ENCODE results near the gene HS1BP3.

Gene HS1BP3

GRCh38 chr2:20620271-20620681, 30.6 kb downstream of the HS1BP3 start:
- Histone ChIP-seq H3K79me2 (ENCODE audit: insufficient read depth, low read length) (no peaks in the 10 kb centered on the region), H4K20me1 (ENCODE audit: low read depth, low read length) (no peaks in the 10 kb centered on the region), H3K36me3 (ENCODE audit: low read length) (no peaks in the 10 kb centered on the region), H3K27ac (ENCODE audit: low read depth, low read length) (no peak overlapping the region), H3K4me2 (ENCODE audit: low read depth, low read length, poor library complexity, severe bottlenecking) (no peak overlapping the region), H2AFZ (ENCODE audit: low read depth, low read length, severe bottlenecking) (no peak overlapping the region), H3F3A (ENCODE audit: insufficient read depth) (no peaks in the 10 kb centered on the region), H3K9ac (ENCODE audit: low read length) (no peak overlapping the region), H3K4me3 (ENCODE audit: insufficient read depth, low read length, poor library complexity, severe bottlenecking) (no peak overlapping the region), H3K27me3 (ENCODE audit: low read length) (no peaks in the 10 kb centered on the region), H3K9me3 (ENCODE audit: insufficient read depth, low read length) (no peaks in the 10 kb centered on the region), H3K9me2 (replicated peaks; ENCODE audit: insufficient read depth, low read length) (no peaks in the 10 kb centered on the region)
- TF ChIP-seq EZH2phosphoT487 (conservative IDR thresholded peaks at IDR 0.05; ENCODE audit: low read length) (no peak), CTCF (IDR thresholded peaks at IDR 0.05; ENCODE audit: insufficient read depth, low read length, poor library complexity, severe bottlenecking) (no peak)

GRCh38 chr2:20619624-20620024, 31.3 kb downstream of the HS1BP3 start:
- Histone ChIP-seq H3K9me3 (ENCODE audit: insufficient read depth, low read length) (no peaks in the 10 kb centered on the region), H3K4me2 (ENCODE audit: low read depth, low read length, poor library complexity, severe bottlenecking) (no peak overlapping the region), H3K79me2 (ENCODE audit: insufficient read depth, low read length) (no peaks in the 10 kb centered on the region), H3K27ac (ENCODE audit: low read depth, low read length) (no peak overlapping the region), H3K4me3 (ENCODE audit: insufficient read depth, low read length, poor library complexity, severe bottlenecking) (no peak overlapping the region), H3K9me2 (replicated peaks; ENCODE audit: insufficient read depth, low read length) (no peaks in the 10 kb centered on the region), H3F3A (ENCODE audit: insufficient read depth) (no peaks in the 10 kb centered on the region), H4K20me1 (ENCODE audit: low read depth, low read length) (no peaks in the 10 kb centered on the region), H3K36me3 (ENCODE audit: low read length) (no peaks in the 10 kb centered on the region), H3K27me3 (ENCODE audit: low read length) (no peaks in the 10 kb centered on the region), H3K9ac (ENCODE audit: low read length) (no peak overlapping the region), H2AFZ (ENCODE audit: low read depth, low read length, severe bottlenecking) (no peak overlapping the region)
- TF ChIP-seq CTCF (IDR thresholded peaks at IDR 0.05; ENCODE audit: insufficient read depth, low read length, poor library complexity, severe bottlenecking), result no peak

- no peaks in the 10 kb centered on the region for H4K20me1 ChIP-seq (ENCODE audit: low read depth, low read length)
- H3K4me2 ChIP-seq (ENCODE audit: low read depth, low read length, poor library complexity, severe bottlenecking), result no peak overlapping the region
- H3F3A ChIP-seq (ENCODE audit: insufficient read depth), result no peaks in the 10 kb centered on the region
- no peak overlapping the region for H3K9ac ChIP-seq (ENCODE audit: low read length)
- no peaks in the 10 kb centered on the region for H3K27me3 ChIP-seq (ENCODE audit: low read length)
- no peaks in the 10 kb centered on the region for H3K9me3 ChIP-seq (ENCODE audit: insufficient read depth, low read length)
- H3K36me3 ChIP-seq (ENCODE audit: low read length), result no peaks in the 10 kb centered on the region
- no peaks in the 10 kb centered on the region for H3K9me2 ChIP-seq (replicated peaks; ENCODE audit: insufficient read depth, low read length)
- TF ChIP-seq EZH2phosphoT487 (conservative IDR thresholded peaks at IDR 0.05; ENCODE audit: low read length), result no peak
- no peak for TF ChIP-seq CTCF (IDR thresholded peaks at IDR 0.05; ENCODE audit: insufficient read depth, low read length, poor library complexity, severe bottlenecking)
- H3K79me2 ChIP-seq (ENCODE audit: insufficient read depth, low read length), result no peaks in the 10 kb centered on the region
- no peak overlapping the region for H2AFZ ChIP-seq (ENCODE audit: low read depth, low read length, severe bottlenecking)
- no peak overlapping the region for H3K4me3 ChIP-seq (ENCODE audit: insufficient read depth, low read length, poor library complexity, severe bottlenecking)
- H3K27ac ChIP-seq (ENCODE audit: low read depth, low read length), result no peak overlapping the region
Observed at GRCh38 chr2:20618886-20619521, 31.9 kb downstream of the HS1BP3 start.
